CD4-positive, alpha-beta T cell (primary cell): ENCODE data around the gene KAZALD1. TPM values are rescaled to one million over a fixed set of nuclear protein-coding genes. Genes with fewer than 3 reads are reported as not detected.

Source experiments
- ATAC-seq: fragments of 200-7000 bp; cut with Tn5 transposase; one replicate; pipeline ENCODE4 v1.10.0; 2022; ENCODE audit warnings: mild to moderate bottlenecking; ENCODE audit not compliant: poor library complexity
- CTCF ChIA-PET: fragments of 350-600 bp; sonication (Branson Sonifier 250); formaldehyde crosslinking; loops from one replicate; lab custom pipeline; 2021; ENCODE audit warnings: antibody characterized with exemption, inconsistent platforms; lab: Charles Lee
- POLR2A ChIA-PET: fragments of 350-600 bp; sonication (Branson Sonifier 250); formaldehyde crosslinking; loops from one replicate; lab custom pipeline; 2021; ENCODE audit warnings: antibody characterized with exemption, inconsistent platforms; lab: Charles Lee
- DNase-seq, 14 experiments: peaks; one replicate each; pipeline ENCODE4 v3.0.0-alpha.2; 2013 to 2020; ENCODE audit warnings: mixed read lengths in 2 of 14
- H3K27ac ChIP-seq, 2 donors: one replicate each; pipeline versions ENCODE4 v1.5.1 to v1.7.0; 2013; ENCODE audit warnings: low read length in 2 of 2, low read depth in 1 of 2, mild to moderate bottlenecking in 1 of 2
- H3K27me3 ChIP-seq, 2 experiments: 1 replicate in 1 of 2; 2 replicates in 1 of 2; pipeline versions ENCODE4 v1.6.1 to v1.7.0; 2013; ENCODE audit warnings: low read length in 2 of 2, control low read depth in 1 of 2, mild to moderate bottlenecking in 1 of 2, moderate library complexity in 1 of 2; ENCODE audit not compliant: insufficient read depth in 2 of 2, control insufficient read depth in 1 of 2
- H3K36me3 ChIP-seq: one replicate; pipeline ENCODE4 v1.6.1; 2013; ENCODE audit warnings: low read length, control low read depth; ENCODE audit not compliant: insufficient read depth
- H3K4me1 ChIP-seq: one replicate; pipeline ENCODE4 v1.6.1; 2013; ENCODE audit warnings: low read length, control low read depth; ENCODE audit not compliant: insufficient read depth
- H3K4me3 ChIP-seq: one replicate; pipeline ENCODE4 v1.5.1; 2013; ENCODE audit warnings: mild to moderate bottlenecking, low read length, moderate library complexity
- H3K9me3 ChIP-seq, 2 experiments: 1 replicate in 1 of 2; 2 replicates in 1 of 2; pipeline versions ENCODE4 v1.6.1 to v1.7.0; 2013; ENCODE audit warnings: low read length in 2 of 2, mild to moderate bottlenecking in 2 of 2, control low read depth in 1 of 2, moderate library complexity in 1 of 2; ENCODE audit not compliant: control insufficient read depth in 1 of 2, insufficient read depth in 1 of 2
- H3K27ac Mint-ChIP-seq: one replicate; pipeline ENCODE4 v1.8.0; 2020; ENCODE audit warnings: mixed read lengths
- H3K27me3 Mint-ChIP-seq: one replicate; pipeline ENCODE4 v1.8.0; 2021; ENCODE audit warnings: mixed read lengths
- H3K36me3 Mint-ChIP-seq: one replicate; pipeline ENCODE4 v1.8.0; 2021; ENCODE audit warnings: low read depth, mixed read lengths
- H3K4me1 Mint-ChIP-seq: one replicate; pipeline ENCODE4 v1.8.0; 2021; ENCODE audit warnings: low read depth, mixed read lengths
- H3K4me3 Mint-ChIP-seq: one replicate; pipeline ENCODE4 v1.8.0; 2020; ENCODE audit warnings: mild to moderate bottlenecking, mixed read lengths
- H3K9me3 Mint-ChIP-seq: one replicate; pipeline ENCODE4 v1.8.0; 2020; ENCODE audit warnings: mixed read lengths
- CTCF ChIP-seq: fragments of 200-600 bp; IDR thresholded peaks from one replicate; pipeline ENCODE4 v1.8.0; 2022; ENCODE audit warnings: antibody characterized with exemption, mild to moderate bottlenecking
- intact Hi-C, 2 experiments: fragments of 100-400 bp; cut with DNase I in 1 of 2; cut with micrococcal nuclease in 1 of 2; formaldehyde crosslinking; loops; one replicate each; pipeline versions ENCODE4 v1.15.1 to v1.9.0; 2023 to 2025; cut with DNase I, micrococcal nuclease
- total RNA-seq, 174 experiments: library from RNA in 2 of 174; stranded (reverse) in 2 of 174; gene quantifications; one replicate each; pipeline ENCODE4 v1.2.3 and lab custom pipeline; 2021 to 2026

Gene KAZALD1
- total RNA-seq, 2 experiments from 2014 or later, result not detected

- Mint-ChIP-seq H3K9me3 (no peaks in the 10 kb centered on the region), H3K36me3 (peaks cover 2% of the 10 kb centered on the region), H3K27me3 (peaks cover 48% of the 10 kb centered on the region), H3K4me3 (peak overlapping the region; percentile 80), H3K4me1 (peaks cover 44% of the 10 kb centered on the region), H3K27ac (no peak overlapping the region)
- POLR2A ChIA-PET, result interaction anchor here (2.5 kb wide), 1 partner anchor 23 kb away, joined by 24 read pairs; no protein-coding TSS in a partner anchor
- H3K36me3 ChIP-seq, result no peaks in the 10 kb centered on the region
- no peak for ATAC-seq
- no peak for TF ChIP-seq CTCF
- CTCF ChIA-PET, result interaction anchor here (1.0 to 4.3 kb wide), 5 partner anchors 15 to 47 kb away, joined by 3 to 28 read pairs (median 5); partner anchors contain the start of genes PDZD7 and SFXN3
- H3K27me3 ChIP-seq, result peaks cover 49 to 51% of the 10 kb centered on the region in 2 experiments
- no peak overlapping the region for H3K4me3 ChIP-seq
- no peak overlapping the region for H3K27ac ChIP-seq
- DNase-seq, result no peak
- H3K4me1 ChIP-seq, result peaks cover 53% of the 10 kb centered on the region
- peaks cover 0 to 20% of the 10 kb centered on the region in 2 experiments for H3K9me3 ChIP-seq
- intact Hi-C loops, result loop anchor here (5.0 to 10.0 kb wide), 3 partner anchors 33 to 289 kb away; partner anchors contain the start of genes PDZD7 (in 2 of the 2), SFXN3 (in 2 of the 2) and BTRC (in 1 of the 2)
These were observed 3.8 kb downstream of the KAZALD1 start for GRCh38 chr10:101065481-101066145.

GRCh38 chr10:101066146-101066895, 4.5 kb downstream of the KAZALD1 start:
- intact Hi-C loops, result loop anchor here (5.0 to 10.0 kb wide), 3 partner anchors 34 to 288 kb away; partner anchors contain the start of genes PDZD7 (in 2 of the 2), SFXN3 (in 2 of the 2) and BTRC (in 1 of the 2)

More at GRCh38 chr10:101066146-101066895, 4.5 kb downstream of the KAZALD1 start:
- Mint-ChIP-seq H3K4me3 (peak overlapping the region; percentile 80), H3K27me3 (peaks cover 51% of the 10 kb centered on the region), H3K4me1 (peaks cover 42% of the 10 kb centered on the region), H3K36me3 (no peaks in the 10 kb centered on the region), H3K9me3 (no peaks in the 10 kb centered on the region), H3K27ac (no peak overlapping the region)
- peak overlapping the region; percentile 34 for H3K4me3 ChIP-seq
- TF ChIP-seq CTCF, result peak; percentile 24
- no peak overlapping the region for H3K27ac ChIP-seq
- H3K9me3 ChIP-seq, result peaks cover 0 to 18% of the 10 kb centered on the region in 2 experiments
- no peaks in the 10 kb centered on the region for H3K36me3 ChIP-seq
- ATAC-seq (peak; percentile 45), DNase-seq (peak; percentile 20 to 80 (median 46))
- ChIA-PET CTCF (interaction anchor here (0.8 to 4.3 kb wide), 6 partner anchors 8 to 48 kb away, joined by 3 to 30 read pairs (median 8); partner anchors contain the start of genes PDZD7 and SFXN3), POLR2A (interaction anchor here (0.6 to 2.5 kb wide), 3 partner anchors 24 to 34 kb away, joined by 4 to 24 read pairs (median 5); no protein-coding TSS in a partner anchor)
- H3K4me1 ChIP-seq, result peaks cover 46% of the 10 kb centered on the region
- peaks cover 49 to 51% of the 10 kb centered on the region in 2 experiments for H3K27me3 ChIP-seq
